Measurements from ENCODE around the gene UBE2N. TPM values are rescaled to one million over a fixed set of nuclear protein-coding genes. Genes with fewer than 3 reads are reported as not detected.

UBE2N gene
- total RNA-seq, 1 donor from 2014 or later, result 150 TPM

DNA sequence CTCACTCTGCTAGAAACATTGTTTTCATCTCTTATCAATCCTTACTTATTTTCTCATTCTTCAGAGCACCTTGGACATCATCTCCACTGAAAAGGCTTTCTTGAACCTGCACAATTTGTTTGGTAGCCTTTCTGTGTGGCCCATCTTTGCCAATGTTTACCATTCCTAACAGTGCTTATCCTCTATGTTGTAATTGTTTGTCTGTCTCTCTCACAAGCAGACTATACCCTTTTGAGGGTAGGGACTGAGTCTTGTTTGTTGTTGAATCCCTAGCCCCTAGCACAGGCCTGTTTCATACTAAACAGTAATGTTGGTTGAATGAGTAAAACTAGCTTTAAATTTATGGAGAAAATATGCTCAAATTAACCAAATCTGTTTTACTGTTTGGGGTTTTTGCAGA lies 34.8 kb upstream of the UBE2N start:
- no peak overlapping the region for H3K4me3 Mint-ChIP-seq (ENCODE audit: unreplicated experiment)
- TF ChIP-seq, protein P1, sequence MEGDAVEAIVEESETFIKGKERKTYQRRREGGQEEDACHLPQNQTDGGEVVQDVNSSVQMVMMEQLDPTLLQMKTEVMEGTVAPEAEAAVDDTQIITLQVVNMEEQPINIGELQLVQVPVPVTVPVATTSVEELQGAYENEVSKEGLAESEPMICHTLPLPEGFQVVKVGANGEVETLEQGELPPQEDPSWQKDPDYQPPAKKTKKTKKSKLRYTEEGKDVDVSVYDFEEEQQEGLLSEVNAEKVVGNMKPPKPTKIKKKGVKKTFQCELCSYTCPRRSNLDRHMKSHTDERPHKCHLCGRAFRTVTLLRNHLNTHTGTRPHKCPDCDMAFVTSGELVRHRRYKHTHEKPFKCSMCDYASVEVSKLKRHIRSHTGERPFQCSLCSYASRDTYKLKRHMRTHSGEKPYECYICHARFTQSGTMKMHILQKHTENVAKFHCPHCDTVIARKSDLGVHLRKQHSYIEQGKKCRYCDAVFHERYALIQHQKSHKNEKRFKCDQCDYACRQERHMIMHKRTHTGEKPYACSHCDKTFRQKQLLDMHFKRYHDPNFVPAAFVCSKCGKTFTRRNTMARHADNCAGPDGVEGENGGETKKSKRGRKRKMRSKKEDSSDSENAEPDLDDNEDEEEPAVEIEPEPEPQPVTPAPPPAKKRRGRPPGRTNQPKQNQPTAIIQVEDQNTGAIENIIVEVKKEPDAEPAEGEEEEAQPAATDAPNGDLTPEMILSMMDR (IDR thresholded peaks at IDR 0.05; ENCODE audit: unreplicated experiment), result no peak
- no peaks in the 10 kb centered on the region for H3K9me3 Mint-ChIP-seq (ENCODE audit: unreplicated experiment)
- H3K27me3 Mint-ChIP-seq (ENCODE audit: unreplicated experiment), result no peaks in the 10 kb centered on the region
- H3K27ac Mint-ChIP-seq (ENCODE audit: unreplicated experiment), result no peak overlapping the region
- no peaks in the 10 kb centered on the region for H3K4me1 Mint-ChIP-seq (ENCODE audit: unreplicated experiment)
- no peaks in the 10 kb centered on the region for H3K36me3 Mint-ChIP-seq (ENCODE audit: low read depth, unreplicated experiment)
- DNase-seq (ENCODE audit: low spot score), result no peak

DNA sequence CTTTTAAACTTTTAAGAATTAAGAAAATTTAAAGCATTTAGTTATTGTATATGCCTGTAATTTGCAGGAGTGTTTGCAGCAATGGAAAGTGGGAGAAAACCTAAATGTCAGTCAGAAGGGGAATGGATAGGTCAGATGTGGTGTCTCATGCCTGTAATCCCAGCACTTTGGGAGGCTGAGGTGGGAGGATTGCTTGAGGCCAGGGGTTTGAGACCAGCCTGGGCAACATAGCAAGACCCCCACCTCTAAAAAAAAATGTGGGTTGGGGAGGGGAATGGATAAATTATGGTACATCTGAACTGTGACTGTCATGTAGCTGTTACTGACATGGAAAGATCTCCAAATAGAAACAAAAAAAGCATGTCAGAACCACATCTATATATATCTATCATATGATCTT lies 27.6 kb upstream of the UBE2N start:
- H3K4me3 Mint-ChIP-seq (ENCODE audit: unreplicated experiment), result no peak overlapping the region
- H3K9me3 Mint-ChIP-seq (ENCODE audit: unreplicated experiment), result no peaks in the 10 kb centered on the region
- H3K27me3 Mint-ChIP-seq (ENCODE audit: unreplicated experiment), result peaks cover 5% of the 10 kb centered on the region
- TF ChIP-seq, protein P1 (IDR thresholded peaks at IDR 0.05; ENCODE audit: unreplicated experiment), result no peak
- no peak for DNase-seq (ENCODE audit: low spot score)
- peaks cover 22% of the 10 kb centered on the region for H3K4me1 Mint-ChIP-seq (ENCODE audit: unreplicated experiment)
- no peak overlapping the region for H3K27ac Mint-ChIP-seq (ENCODE audit: unreplicated experiment)
- peaks cover 4% of the 10 kb centered on the region for H3K36me3 Mint-ChIP-seq (ENCODE audit: low read depth, unreplicated experiment)

DNA sequence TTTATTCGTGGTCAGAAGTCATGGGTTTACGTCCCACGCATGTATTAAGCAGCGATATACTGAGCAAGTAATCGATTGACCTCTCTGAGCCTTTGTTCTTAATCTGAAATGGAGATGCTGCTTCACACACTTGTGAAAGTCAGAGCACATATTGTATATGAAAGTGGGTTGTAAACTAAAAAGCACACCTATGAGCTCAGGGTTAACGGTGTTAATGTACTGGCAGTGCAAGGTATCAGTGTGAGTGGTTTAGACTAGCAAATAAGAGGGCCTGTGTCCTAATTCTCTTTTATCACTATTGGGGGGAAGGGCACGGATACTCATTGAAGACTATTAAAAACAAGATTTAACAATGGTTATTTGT lies 26.2 kb upstream of the UBE2N start:
- peaks cover 4% of the 10 kb centered on the region for H3K36me3 Mint-ChIP-seq (ENCODE audit: low read depth, unreplicated experiment)
- peaks cover 5% of the 10 kb centered on the region for H3K27me3 Mint-ChIP-seq (ENCODE audit: unreplicated experiment)
- TF ChIP-seq, protein P1 (IDR thresholded peaks at IDR 0.05; ENCODE audit: unreplicated experiment), result no peak
- H3K4me1 Mint-ChIP-seq (ENCODE audit: unreplicated experiment), result peaks cover 22% of the 10 kb centered on the region
- peak overlapping the region; percentile 98 for H3K4me3 Mint-ChIP-seq (ENCODE audit: unreplicated experiment)
- peak overlapping the region; percentile 98 for H3K27ac Mint-ChIP-seq (ENCODE audit: unreplicated experiment)
- no peaks in the 10 kb centered on the region for H3K9me3 Mint-ChIP-seq (ENCODE audit: unreplicated experiment)
- no peak for DNase-seq (ENCODE audit: low spot score)

DNA sequence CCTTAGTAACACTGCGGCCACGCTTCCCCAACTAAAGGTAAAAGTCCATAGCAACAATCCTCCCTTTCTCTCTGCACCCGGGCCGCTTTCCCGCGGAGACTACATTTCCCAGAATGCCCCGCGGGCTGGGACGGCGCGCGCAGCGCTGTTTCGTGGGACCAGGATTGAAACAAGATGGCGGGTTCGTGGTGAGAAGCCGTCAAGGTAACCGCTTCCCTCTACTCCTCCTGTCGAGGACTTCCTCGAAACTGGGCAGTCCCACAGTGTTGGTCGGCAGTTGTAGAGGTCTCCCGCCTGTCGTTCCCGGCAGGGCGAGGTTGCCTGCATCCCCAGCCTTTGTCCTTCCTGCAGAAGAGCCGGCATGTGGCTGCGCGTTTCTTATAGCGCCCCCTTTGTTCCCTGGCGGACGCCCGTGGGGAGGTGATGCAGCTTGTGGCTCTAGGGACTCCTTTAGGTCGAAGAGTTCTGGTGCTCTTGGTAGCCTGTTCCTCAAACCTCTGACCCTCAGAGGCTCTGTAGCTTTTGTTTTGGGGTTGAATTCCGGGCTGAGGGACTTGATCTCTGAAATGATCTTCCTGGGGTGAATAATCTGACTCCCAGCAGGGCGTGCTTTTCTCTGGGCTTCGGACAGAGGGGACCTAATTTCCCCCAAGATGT lies 25.7 kb upstream of the UBE2N start, which contains the start of gene MRPL42:
MRPL42 (plus strand) TSS at position 164 of the 657 bp plus-strand sequence. CDS start 1,772 bp downstream, outside the sequence.
- Mint-ChIP-seq H3K4me3 (ENCODE audit: unreplicated experiment) (peak within 1 kb of the TSS; percentile 98), H3K9me3 (ENCODE audit: unreplicated experiment) (no peaks in the 10 kb centered on the region), H3K27ac (ENCODE audit: unreplicated experiment) (peak within 1 kb of the TSS; percentile 98), H3K27me3 (ENCODE audit: unreplicated experiment) (peaks cover 5% of the 10 kb centered on the region), H3K36me3 (ENCODE audit: low read depth, unreplicated experiment) (peaks cover 4% of the 10 kb centered on the region), H3K4me1 (ENCODE audit: unreplicated experiment) (peaks cover 22% of the 10 kb centered on the region)
- TF ChIP-seq, protein P1 (IDR thresholded peaks at IDR 0.05; ENCODE audit: unreplicated experiment), result peak; percentile 60
- peak; percentile 93 for DNase-seq (ENCODE audit: low spot score)

DNA sequence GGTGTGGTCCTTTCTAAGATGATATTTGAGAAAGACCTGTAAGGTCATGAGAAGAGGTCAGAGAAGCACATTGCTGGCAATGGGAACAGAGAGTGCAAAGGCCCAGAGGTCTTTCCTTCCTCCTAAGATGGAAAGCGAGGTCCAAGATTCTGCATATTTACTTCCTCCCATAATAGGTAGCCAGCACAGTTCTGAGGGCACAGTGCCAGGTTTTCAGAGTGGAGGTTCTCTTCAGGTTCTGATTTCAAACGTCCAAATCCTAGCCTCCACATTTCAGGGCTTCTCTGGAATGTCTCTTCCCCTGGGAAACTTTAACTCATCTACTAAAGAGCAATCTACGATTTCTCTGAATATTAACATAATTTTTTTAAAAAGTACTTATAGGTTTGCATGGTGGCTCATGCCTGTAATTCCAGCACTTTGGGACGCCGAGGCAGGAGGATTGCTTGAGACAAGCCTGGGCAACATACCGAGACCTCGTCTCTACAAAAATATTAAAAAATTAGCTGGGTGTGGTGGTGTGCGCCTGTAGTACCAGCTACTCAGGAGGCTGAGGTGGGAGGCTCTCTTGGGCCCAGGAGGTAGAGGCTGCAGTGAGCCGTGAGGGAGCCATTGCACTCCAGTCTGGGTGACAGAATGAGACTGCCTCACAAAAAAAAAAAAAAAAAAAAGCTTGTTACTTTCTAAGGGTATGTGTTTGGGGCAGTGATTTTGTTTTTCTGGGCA lies 25.0 kb upstream of the UBE2N start:
- Mint-ChIP-seq H3K27me3 (ENCODE audit: unreplicated experiment) (peaks cover 5% of the 10 kb centered on the region), H3K36me3 (ENCODE audit: low read depth, unreplicated experiment) (peaks cover 4% of the 10 kb centered on the region), H3K4me3 (ENCODE audit: unreplicated experiment) (peak overlapping the region; percentile 98), H3K27ac (ENCODE audit: unreplicated experiment) (peak overlapping the region; percentile 98), H3K9me3 (ENCODE audit: unreplicated experiment) (no peaks in the 10 kb centered on the region), H3K4me1 (ENCODE audit: unreplicated experiment) (peaks cover 22% of the 10 kb centered on the region)
- DNase-seq (ENCODE audit: low spot score), result no peak
- TF ChIP-seq, protein P1 (IDR thresholded peaks at IDR 0.05; ENCODE audit: unreplicated experiment), result no peak
